Measurements from ENCODE around the gene TRAF3IP3.

Gene TRAF3IP3

DNA sequence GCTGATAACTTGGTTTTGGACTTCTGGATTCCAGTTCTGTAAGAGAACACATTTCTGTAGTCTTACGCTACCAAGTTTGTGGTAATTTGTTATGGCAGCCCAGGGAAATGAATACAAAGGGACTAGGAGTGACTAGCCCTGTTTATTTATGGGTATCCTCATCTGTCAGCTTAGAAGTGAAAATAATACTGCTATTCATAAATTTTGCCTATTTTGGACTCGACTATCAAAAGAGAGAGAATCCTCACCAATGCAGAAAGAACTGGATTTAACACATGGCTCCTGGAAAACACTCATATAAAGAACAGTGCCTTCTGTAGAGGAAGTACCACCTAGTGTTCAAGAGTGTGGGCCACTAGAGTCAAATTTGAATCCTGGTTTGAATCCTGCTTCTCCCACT is 28.6 kb upstream of the TRAF3IP3 start:
- no peaks in the 10 kb centered on the region for H3K36me3 ChIP-seq (replicated peaks)
- H3K9me3 ChIP-seq = no peaks in the 10 kb centered on the region
- no peak for DNase-seq (ENCODE audit: low spot score in 2 of 2)
- no peak overlapping the region for H3K4me3 ChIP-seq
- H3K27me3 ChIP-seq (ENCODE audit: low read depth) = no peaks in the 10 kb centered on the region
- H3K4me1 ChIP-seq = no peaks in the 10 kb centered on the region
- in situ Hi-C loops (cut with MboI; ENCODE audit: low sequenced_read_pairs) = no loop called here

DNA sequence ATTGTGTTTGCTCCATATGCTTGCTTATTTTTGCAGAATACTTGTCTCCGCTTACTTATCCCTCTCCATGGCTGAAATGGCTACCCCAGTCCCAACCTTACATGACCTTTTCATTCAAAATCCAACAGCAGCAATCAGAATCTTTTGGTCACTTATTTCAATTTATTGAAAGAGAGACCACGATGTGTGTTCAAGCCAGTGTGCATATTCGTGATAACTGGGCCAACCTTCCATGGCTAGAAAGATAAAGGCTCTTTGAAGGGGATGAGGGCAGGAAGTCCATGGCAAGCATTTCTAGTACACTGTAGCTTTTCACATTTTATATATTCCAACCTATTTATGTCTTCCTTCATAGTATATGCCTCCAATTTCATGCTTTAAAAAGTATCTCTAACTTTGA is 28.1 kb upstream of the TRAF3IP3 start:
- no peak for DNase-seq (ENCODE audit: low spot score in 2 of 2)
- Histone ChIP-seq H3K9me3 (no peaks in the 10 kb centered on the region), H3K27me3 (ENCODE audit: low read depth) (no peaks in the 10 kb centered on the region), H3K4me1 (no peaks in the 10 kb centered on the region), H3K4me3 (no peak overlapping the region), H3K36me3 (replicated peaks) (no peaks in the 10 kb centered on the region)
- in situ Hi-C loops (cut with MboI; ENCODE audit: low sequenced_read_pairs) = no loop called here

DNA sequence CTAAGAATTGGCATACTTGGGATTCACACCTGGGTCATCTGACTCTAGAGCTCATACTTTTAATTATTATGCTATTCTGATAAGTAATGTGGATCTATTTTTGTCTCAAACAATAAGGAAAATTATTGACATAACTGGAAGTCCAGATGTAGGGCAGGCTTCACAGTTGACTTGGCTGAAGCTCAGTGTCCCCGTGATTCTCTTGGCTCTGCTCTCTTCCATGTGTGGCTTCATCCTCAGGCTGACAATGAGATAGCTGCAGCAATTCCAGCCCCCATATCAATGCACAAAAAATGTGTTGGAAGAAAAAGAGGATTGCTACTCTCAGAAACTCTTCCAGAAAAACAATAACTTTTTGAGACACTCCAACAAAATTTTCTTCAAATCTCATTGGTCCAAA is 27.4 kb upstream of the TRAF3IP3 start:
- DNase-seq (ENCODE audit: low spot score in 2 of 2) = no peak
- Histone ChIP-seq H3K4me3 (no peak overlapping the region), H3K9me3 (no peaks in the 10 kb centered on the region), H3K27me3 (ENCODE audit: low read depth) (no peaks in the 10 kb centered on the region), H3K4me1 (no peaks in the 10 kb centered on the region), H3K36me3 (replicated peaks) (no peaks in the 10 kb centered on the region)
- in situ Hi-C loops (cut with MboI; ENCODE audit: low sequenced_read_pairs) = no loop called here

DNA sequence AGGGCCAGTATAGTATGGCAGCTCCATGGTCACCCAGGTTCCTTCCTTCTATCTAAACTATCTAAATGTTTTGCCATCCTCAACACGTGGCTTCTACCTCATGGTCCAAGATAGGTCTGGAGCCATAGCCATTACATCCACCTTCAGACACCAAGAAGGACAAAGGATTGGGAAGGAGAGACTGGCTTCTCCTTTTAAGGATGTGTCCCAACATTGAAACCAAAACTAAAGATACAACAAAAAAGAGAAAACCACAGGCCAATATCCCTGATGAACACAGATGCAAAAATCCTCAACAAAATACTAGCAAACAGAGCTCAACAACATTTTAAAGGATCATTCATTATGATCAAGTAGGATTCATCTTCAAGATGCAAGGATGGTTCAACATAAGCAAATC is 26.4 kb upstream of the TRAF3IP3 start:
- H3K27me3 ChIP-seq (ENCODE audit: low read depth) = no peaks in the 10 kb centered on the region
- no peak for DNase-seq (ENCODE audit: low spot score in 2 of 2)
- no peak overlapping the region for H3K4me3 ChIP-seq
- no peaks in the 10 kb centered on the region for H3K4me1 ChIP-seq
- in situ Hi-C loops (cut with MboI; ENCODE audit: low sequenced_read_pairs) = no loop called here
- H3K9me3 ChIP-seq = no peaks in the 10 kb centered on the region
- no peaks in the 10 kb centered on the region for H3K36me3 ChIP-seq (replicated peaks)

DNA sequence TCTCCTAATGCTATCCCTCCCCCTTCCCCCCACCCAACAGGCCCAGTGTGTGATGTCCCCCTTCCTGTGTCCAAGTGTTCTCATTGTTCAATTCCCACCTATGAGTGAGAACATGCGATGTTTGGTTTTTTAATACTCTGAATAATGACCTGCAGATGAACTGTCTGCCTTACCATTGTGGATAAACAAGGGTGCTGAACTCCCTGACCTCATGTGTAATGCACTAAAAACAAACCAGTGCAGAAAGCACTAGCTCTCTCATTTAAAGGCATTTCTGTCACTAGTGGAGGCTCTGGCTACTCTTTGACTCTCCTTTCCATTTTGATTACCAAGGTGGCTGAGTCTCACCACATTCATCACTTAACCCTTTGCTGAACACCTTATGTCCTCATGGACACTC is 23.1 kb upstream of the TRAF3IP3 start:
- Histone ChIP-seq H3K4me1 (no peaks in the 10 kb centered on the region), H3K9me3 (no peaks in the 10 kb centered on the region), H3K36me3 (replicated peaks) (no peaks in the 10 kb centered on the region), H3K27me3 (ENCODE audit: low read depth) (no peaks in the 10 kb centered on the region), H3K4me3 (no peak overlapping the region)
- DNase-seq (ENCODE audit: low spot score in 2 of 2) = no peak
- in situ Hi-C loops (cut with MboI; ENCODE audit: low sequenced_read_pairs) = no loop called here

DNA sequence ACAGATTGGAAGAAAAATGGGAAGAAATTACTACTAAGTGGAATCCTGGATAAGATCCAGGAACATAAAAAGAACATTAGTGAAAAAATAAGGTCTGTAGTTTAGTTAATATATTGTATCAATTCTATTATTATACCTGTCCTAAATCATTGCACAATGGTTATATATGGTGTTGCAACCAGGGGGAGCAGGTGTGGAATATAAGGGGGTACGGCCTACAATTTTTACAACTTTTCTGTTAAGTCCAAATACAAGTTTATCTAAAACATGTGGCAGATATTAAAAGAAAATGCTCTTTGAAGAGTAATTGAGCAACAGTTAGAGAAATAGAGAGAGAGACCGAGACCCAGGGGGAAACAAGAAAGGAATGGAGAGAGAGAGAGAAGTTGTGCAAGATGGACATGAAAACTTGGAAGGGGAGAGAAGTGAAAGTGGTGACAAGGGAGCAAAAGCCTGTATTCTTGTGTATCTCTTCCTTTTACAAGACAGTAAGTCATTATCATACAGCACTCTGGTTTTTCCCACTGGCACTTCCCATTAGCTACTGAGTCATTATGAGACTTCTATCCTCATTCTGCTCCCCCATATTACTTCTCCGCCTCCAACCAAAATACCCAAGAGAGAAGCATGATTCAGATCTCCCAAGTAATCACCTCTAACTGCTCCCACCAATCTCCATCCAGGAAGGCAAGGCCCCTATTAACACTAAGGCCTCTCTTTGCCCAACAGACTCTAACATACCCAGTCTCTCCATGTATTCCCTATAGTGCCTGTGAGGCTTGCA is 22.3 kb upstream of the TRAF3IP3 start:
- Histone ChIP-seq H3K9me3 (no peaks in the 10 kb centered on the region), H3K4me3 (no peak overlapping the region), H3K4me1 (no peaks in the 10 kb centered on the region), H3K27me3 (ENCODE audit: low read depth) (no peaks in the 10 kb centered on the region), H3K36me3 (replicated peaks) (no peaks in the 10 kb centered on the region)
- in situ Hi-C loops (cut with MboI; ENCODE audit: low sequenced_read_pairs) = no loop called here
- DNase-seq (ENCODE audit: low spot score in 2 of 2) = no peak

DNA sequence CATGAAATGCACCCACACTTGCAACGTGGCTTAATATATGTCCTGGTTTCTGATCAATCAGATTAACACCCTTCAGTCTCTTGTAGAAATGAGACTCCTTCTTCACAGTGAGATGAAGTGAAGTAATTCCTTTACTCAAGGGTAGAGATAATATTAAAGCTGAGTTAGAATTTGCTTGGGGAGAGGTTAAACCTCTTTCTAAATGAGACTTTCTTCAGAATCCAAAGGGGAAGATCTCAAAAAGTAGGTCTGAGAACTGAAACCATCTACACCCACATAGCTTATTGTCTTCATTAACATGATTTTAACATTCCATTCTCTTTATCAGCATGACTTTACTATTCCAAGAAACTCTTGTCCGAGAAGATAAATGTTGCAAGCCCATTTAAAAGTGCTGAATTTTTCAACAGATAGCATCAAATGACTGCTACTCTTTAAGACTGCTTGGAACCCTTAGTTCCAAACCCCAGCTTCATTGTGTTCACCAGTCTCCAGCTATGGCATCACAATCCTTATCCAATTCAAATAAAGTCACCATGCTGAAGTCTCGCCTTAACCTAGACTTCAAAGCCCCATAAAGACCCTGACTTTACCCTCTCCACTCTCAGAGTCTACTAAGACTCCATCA is 19.2 kb upstream of the TRAF3IP3 start:
- Histone ChIP-seq H3K9me3 (no peaks in the 10 kb centered on the region), H3K27me3 (ENCODE audit: low read depth) (no peaks in the 10 kb centered on the region), H3K36me3 (replicated peaks) (no peaks in the 10 kb centered on the region), H3K4me3 (no peak overlapping the region), H3K4me1 (no peaks in the 10 kb centered on the region)
- in situ Hi-C loops (cut with MboI; ENCODE audit: low sequenced_read_pairs) = no loop called here
- no peak for DNase-seq (ENCODE audit: low spot score in 2 of 2)

DNA sequence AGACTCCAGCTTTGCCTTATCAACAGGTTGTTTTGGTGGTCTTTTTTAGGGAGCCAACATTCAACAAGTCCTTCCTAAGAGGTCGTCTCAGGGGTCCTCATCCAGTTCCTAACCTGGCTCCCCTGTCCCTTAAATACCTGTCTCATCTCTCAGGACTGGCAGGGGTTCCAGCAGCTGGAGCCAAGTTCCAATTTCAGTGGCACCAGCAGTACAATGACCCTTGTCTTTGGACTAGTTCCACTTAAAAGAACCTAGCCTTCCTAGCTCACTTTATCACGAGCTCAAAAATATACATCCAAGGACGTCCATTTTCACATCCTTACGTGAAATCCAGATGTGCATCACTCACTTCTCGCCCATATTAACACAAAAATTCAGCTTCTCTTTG is 18.7 kb upstream of the TRAF3IP3 start:
- in situ Hi-C loops (cut with MboI; ENCODE audit: low sequenced_read_pairs) = no loop called here
- no peaks in the 10 kb centered on the region for H3K4me1 ChIP-seq
- no peak overlapping the region for H3K4me3 ChIP-seq
- no peaks in the 10 kb centered on the region for H3K9me3 ChIP-seq
- no peaks in the 10 kb centered on the region for H3K27me3 ChIP-seq (ENCODE audit: low read depth)
- H3K36me3 ChIP-seq (replicated peaks) = no peaks in the 10 kb centered on the region
- no peak for DNase-seq (ENCODE audit: low spot score in 2 of 2)

DNA sequence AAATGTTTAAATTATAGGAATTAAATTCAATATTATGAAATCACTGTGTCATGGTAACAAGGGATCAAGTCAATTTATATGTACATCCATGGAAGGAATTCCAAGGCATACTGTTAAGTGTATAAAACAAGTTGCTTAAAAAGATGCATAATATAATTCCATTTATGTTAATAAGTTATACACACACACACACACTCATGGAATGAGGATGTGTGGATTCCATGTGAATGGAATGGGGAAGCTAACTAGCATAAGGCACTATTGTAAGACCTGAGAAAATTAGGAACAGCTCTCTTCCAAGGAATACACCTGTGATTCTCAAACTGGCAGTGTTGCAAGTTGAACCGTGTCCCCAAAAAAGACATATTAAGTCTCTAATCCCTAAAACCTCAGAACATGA is 17.6 kb upstream of the TRAF3IP3 start:
- Histone ChIP-seq H3K36me3 (replicated peaks) (no peaks in the 10 kb centered on the region), H3K9me3 (no peaks in the 10 kb centered on the region), H3K4me3 (no peak overlapping the region), H3K4me1 (no peaks in the 10 kb centered on the region), H3K27me3 (ENCODE audit: low read depth) (no peaks in the 10 kb centered on the region)
- in situ Hi-C loops (cut with MboI; ENCODE audit: low sequenced_read_pairs) = no loop called here
- DNase-seq (ENCODE audit: low spot score in 2 of 2) = no peak

DNA sequence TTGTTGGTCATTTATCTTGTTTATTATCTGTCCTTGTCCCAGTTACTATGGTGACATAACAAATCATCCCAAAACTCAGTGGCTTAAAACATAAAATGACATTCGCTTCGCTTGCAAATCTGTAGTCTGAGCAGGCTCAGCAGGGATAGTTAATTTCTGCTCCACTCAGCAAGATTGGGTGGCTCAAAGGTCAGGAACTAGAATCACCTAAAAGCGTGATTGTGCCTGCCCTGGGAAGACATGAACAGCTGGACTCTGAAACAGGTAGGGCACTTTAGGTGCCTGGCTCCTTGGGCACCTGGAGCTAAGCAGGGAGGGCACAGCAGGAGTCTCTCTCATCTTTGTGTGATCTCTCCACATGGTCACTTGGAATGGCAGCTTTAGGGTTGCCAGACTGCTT is 14.7 kb upstream of the TRAF3IP3 start:
- Histone ChIP-seq H3K4me1 (no peaks in the 10 kb centered on the region), H3K9me3 (no peaks in the 10 kb centered on the region), H3K27me3 (ENCODE audit: low read depth) (no peaks in the 10 kb centered on the region), H3K36me3 (replicated peaks) (no peaks in the 10 kb centered on the region), H3K4me3 (no peak overlapping the region)
- no peak for DNase-seq (ENCODE audit: low spot score in 2 of 2)
- in situ Hi-C loops (cut with MboI; ENCODE audit: low sequenced_read_pairs) = no loop called here

DNA sequence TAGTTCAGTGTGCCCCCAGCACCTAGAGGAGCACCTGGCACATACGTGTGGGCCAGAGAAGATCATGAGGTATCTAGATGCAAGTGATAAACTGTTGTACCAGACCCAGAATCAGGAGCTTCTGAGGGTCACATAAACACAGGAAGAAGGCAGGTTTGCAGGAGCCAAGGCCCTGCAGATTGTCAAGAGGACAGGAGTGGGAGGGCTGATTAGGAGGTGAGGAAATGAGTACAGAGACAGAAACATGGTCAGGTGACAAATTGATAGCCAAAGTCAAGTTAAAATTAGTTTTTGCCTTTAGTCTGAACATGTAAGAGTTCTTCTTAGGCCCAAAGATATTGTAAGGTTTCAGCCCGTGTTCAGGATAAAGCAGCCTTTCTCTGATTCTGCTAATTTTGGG is 14.0 kb upstream of the TRAF3IP3 start:
- no peaks in the 10 kb centered on the region for H3K9me3 ChIP-seq
- in situ Hi-C loops (cut with MboI; ENCODE audit: low sequenced_read_pairs) = no loop called here
- no peaks in the 10 kb centered on the region for H3K4me1 ChIP-seq
- DNase-seq (ENCODE audit: low spot score in 2 of 2) = no peak
- H3K27me3 ChIP-seq (ENCODE audit: low read depth) = peaks cover 2% of the 10 kb centered on the region; the same call in 1 of the 2 replicates
- no peak overlapping the region for H3K4me3 ChIP-seq
- no peaks in the 10 kb centered on the region for H3K36me3 ChIP-seq (replicated peaks)

DNA sequence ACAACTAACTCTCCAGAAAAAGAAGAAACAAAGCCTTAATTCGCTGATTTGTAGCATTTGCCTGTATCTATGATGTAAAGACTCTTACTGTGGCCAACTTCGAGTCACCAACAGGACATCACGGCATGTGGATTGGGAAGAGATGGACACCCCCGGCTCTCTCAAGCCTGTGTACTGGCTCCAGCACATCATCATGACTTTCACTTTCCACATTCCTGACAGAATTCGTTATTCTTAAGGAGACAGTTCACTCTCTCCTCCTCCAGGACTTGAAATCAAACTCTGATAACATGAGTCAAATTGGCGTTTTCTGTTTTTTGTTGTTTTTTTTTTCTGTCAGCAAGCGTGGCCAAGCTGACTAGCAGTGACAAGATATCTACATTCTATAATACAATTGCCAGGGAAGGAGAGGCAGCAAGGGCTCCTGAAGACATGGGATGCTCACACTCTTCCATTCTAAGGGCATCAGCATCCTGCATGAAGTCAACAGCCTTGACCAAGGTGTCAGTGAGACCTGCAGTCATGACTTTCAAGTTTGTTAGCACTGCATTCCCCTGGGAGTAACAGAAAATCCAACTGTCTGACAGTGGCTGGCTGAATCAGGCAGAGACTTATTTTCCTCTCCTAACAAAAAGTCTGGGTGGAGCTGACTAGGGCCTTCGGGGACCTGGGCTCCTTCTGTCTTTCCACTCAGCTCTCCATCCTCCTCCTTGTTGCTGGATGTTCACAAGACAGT is 13.3 kb upstream of the TRAF3IP3 start:
- DNase-seq (ENCODE audit: low spot score in 2 of 2) = no peak
- Histone ChIP-seq H3K27me3 (ENCODE audit: low read depth) (peaks cover 2% of the 10 kb centered on the region; the same call in 1 of the 2 replicates), H3K4me3 (no peak overlapping the region), H3K36me3 (replicated peaks) (no peaks in the 10 kb centered on the region), H3K9me3 (no peaks in the 10 kb centered on the region), H3K4me1 (no peaks in the 10 kb centered on the region)
- in situ Hi-C loops (cut with MboI; ENCODE audit: low sequenced_read_pairs) = no loop called here

DNA sequence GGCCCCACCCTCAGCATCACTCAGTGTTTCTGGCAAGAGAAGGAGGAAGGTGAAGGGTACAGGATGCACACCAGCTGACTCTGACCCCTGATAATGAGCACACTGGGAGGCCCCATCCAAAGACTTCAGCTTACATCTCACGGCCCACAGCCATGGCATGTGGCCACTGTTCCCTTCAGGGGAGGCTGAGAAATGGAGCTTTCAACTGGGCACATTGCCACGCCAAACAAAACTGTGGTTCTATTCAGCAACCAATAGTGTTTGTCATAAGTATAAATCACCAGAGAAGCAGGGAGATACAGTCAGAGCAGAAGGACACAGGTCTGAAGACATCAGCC is 12.7 kb upstream of the TRAF3IP3 start:
- in situ Hi-C loops (cut with MboI; ENCODE audit: low sequenced_read_pairs) = no loop called here
- Histone ChIP-seq H3K4me3 (no peak overlapping the region), H3K4me1 (no peaks in the 10 kb centered on the region; the same call in 1 of the 2 replicates), H3K9me3 (no peaks in the 10 kb centered on the region), H3K27me3 (ENCODE audit: low read depth) (peaks cover 2% of the 10 kb centered on the region; the same call in 1 of the 2 replicates), H3K36me3 (replicated peaks) (no peaks in the 10 kb centered on the region)
- no peak for DNase-seq (ENCODE audit: low spot score in 2 of 2)

DNA sequence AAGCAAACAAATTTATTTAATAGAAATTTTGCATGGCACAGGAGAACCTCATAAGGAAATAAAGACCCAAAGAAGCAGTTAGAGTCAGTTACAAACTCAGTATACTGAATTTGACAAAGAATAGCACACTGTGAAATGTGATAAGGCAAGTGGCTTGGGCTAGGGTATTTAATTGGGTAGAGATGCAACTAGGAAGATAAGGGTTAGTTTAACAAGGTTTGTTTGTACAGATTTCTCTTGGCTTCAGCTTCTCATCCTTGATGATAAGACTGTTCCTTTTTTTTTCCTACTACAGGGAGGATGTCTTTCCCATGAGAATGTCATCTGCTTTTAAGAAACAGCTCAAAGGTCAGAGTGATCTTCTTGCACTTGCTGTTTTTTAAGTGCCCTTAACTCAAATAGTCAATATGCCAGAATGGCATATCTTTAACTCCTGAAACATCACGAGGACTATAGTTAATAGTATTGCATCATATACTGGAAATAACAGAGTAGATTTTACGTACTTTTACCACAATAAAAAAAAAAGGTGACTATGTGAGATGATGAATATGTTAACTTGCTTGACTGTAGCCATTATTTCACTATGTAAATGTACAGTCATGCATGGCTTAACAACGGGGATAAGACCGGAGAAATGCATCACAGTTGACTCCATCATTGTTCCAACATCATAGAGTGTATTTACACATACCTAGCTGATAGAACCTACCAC is 9.2 kb upstream of the TRAF3IP3 start:
- H3K27me3 ChIP-seq (ENCODE audit: low read depth) = peaks cover 2% of the 10 kb centered on the region; the same call in 1 of the 2 replicates
- H3K9me3 ChIP-seq = no peaks in the 10 kb centered on the region
- in situ Hi-C loops (cut with MboI; ENCODE audit: low sequenced_read_pairs) = no loop called here
- H3K4me3 ChIP-seq = no peak overlapping the region
- H3K4me1 ChIP-seq = no peaks in the 10 kb centered on the region; the same call in 1 of the 2 replicates
- DNase-seq (ENCODE audit: low spot score in 2 of 2) = no peak
- H3K36me3 ChIP-seq (replicated peaks) = no peaks in the 10 kb centered on the region
